GM21423 (cell line): ENCODE data around the gene CNOT9.
A peak's percentile ranks its signal among the peaks of the same experiment; 100 is the strongest.

Experiments used
- ATAC-seq: cut with Tn5 transposase; IDR thresholded peaks from one replicate; pipeline ENCODE4 v1.9.1; 2021; ENCODE audit warnings: mild to moderate bottlenecking, moderate library complexity; ENCODE audit not compliant: unreplicated experiment

CNOT9 gene

DNA sequence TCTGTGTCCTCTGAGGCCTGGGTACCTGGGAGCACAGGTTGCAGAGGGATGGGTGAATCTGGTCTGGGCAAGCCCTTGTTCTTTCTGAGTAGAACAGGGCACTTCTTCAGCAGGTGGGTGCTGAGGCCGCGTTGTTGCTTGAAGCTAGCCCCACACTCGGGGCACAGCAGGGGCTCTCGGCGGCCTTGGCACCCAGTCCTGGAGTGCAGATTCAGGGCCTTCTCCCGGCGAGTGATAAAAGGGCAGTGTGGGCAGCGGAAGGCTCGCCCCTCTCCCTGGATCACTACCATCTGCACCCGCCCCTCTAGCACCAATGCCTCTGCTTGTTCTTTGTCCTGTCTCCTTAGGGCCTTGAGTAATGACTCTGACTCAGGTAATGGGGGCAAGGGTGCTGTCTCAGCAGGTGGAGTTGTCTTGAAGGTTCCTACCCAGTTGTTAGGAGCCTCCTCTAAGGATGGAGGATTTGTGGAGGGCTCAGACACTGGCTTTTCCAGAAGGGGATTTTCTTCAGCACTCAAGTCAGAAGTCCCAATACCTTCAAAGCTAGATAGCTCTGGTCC, 75.2 kb downstream of the CNOT9 start:
- ATAC-seq, result no peak

DNA sequence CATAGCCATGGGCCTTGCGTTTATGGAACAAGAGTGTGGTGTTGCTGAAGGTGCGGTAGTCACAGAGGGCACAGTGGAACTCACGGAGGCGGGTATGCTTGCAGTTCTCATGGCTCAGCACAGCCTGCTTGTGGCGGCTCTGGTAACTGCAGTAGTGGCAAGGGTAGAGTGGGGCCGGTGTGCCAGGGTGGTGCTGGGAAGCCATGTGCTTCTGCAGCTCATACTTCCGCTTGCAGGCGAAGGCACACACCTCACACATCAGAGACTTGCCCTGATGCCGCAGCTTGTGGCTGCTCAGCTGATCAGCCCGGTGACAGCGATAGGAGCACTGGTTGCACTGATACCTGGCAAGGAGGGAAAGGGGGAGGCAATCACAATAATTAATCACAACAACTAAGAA, 76.1 kb downstream of the CNOT9 start:
- no peak for ATAC-seq

DNA sequence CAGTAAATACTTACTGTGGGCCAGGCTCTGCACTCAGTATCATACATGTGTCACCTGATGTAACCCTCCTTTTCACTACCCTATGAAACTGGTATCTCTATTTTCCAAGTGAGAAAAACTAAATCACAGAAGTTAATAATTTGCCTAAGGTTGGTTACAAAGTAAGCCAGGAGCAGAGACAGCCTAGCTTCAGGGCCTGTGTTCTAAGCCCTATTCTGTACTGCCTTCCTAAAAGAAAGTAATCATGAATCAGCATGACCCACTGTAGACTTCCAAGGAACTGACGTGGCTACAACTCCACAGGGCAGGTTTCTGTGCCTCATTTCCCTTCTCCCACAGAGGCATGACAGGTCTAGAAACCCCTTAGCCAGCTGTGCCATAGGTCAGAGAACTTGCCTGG, 76.5 kb downstream of the CNOT9 start:
- ATAC-seq, result peak; percentile 65
